Renal cortical epithelial cell (primary cell): ENCODE data around the gene PRR33. TPM values are rescaled to one million over a fixed set of nuclear protein-coding genes. Genes with fewer than 3 reads are reported as not detected.

Source experiments
- DNase-seq: peaks from one replicate; pipeline ENCODE4 v3.0.0-alpha.2; 2011; ENCODE audit warnings: low read depth
- total RNA-seq: library from RNA; depleted of rRNA; stranded (reverse); fragments of >200 nt; gene quantifications from 2 replicates; pipeline ENCODE4 v1.2.3, GENCODE V29; 2014

Gene PRR33
- total RNA-seq, 1 donor from 2014 or later = not detected

- DNase-seq = no peak
Observed at GRCh38 chr11:1847006-1847735, 44.5 kb downstream of the PRR33 start.

- DNase-seq = no peak
Observed at GRCh38 chr11:1846453-1846932, 45.2 kb downstream of the PRR33 start.

GRCh38 chr11:1845561-1846452, 45.9 kb downstream of the PRR33 start:
- DNase-seq = no peak

GRCh38 chr11:1845095-1845429, 46.6 kb downstream of the PRR33 start:
- no peak for DNase-seq

GRCh38 chr11:1844221-1845094, 47.2 kb downstream of the PRR33 start:
- no peak for DNase-seq

GRCh38 chr11:1843796-1844195, 47.9 kb downstream of the PRR33 start:
- DNase-seq = no peak

- DNase-seq = no peak
Observed at GRCh38 chr11:1843098-1843473, 48.6 kb downstream of the PRR33 start.

GRCh38 chr11:1842149-1843097, 49.3 kb downstream of the PRR33 start:
- DNase-seq = no peak

- no peak for DNase-seq
Observed at GRCh38 chr11:1841511-1842148, 50.1 kb downstream of the PRR33 start.

GRCh38 chr11:1840780-1841480, 50.8 kb downstream of the PRR33 start:
- no peak for DNase-seq

- DNase-seq = no peak
Observed at GRCh38 chr11:1839924-1840779, 51.5 kb downstream of the PRR33 start.

GRCh38 chr11:1839204-1839923, 52.3 kb downstream of the PRR33 start:
- DNase-seq = no peak

- DNase-seq = no peak
Observed at GRCh38 chr11:1838426-1839144, 53.1 kb downstream of the PRR33 start, which contains the start of gene TNNI2. TSS of gene TNNI2 (plus strand) at chr11:1838981. CDS start at chr11:1839697, 716 bp downstream.
